MM.1S (cell line): Measurements from ENCODE around the gene SIRPA.

Experiments used
- EZH2phosphoT487 ChIP-seq: fragments of 300-600 bp; sonication (generic); IDR thresholded peaks from 2 replicates; pipeline ENCODE4 v1.6.1; 2018; ENCODE audit warnings: antibody characterized with exemption, low read length
- TF ChIP-seq, protein P1 (sequence below): fragments of 300-600 bp; sonication (generic); IDR thresholded peaks from 2 replicates; pipeline ENCODE4 v1.5.1; 2016; ENCODE audit warnings: antibody characterized with exemption, low read length, mixed read lengths

DNA sequence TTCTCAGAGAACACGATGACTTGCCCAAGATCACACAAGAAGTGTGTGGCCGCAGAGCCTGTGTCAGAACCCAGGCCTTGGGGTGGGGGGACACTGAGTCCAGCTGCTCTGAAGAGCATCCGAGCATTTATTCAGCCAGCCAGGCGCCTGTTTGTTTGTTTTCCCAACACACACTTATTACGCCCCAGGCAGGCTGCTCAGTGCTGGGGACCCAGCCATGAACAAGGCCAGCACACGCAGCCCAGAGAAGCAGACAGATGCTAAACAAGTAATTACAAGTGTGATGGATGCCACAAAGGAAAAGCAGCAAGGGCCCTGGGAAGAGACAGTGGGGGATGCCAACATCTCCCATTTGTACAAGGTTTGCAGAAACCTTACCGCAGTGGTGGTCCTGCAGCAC lies 19.4 kb upstream of the SIRPA start:
- TF ChIP-seq, protein P1, sequence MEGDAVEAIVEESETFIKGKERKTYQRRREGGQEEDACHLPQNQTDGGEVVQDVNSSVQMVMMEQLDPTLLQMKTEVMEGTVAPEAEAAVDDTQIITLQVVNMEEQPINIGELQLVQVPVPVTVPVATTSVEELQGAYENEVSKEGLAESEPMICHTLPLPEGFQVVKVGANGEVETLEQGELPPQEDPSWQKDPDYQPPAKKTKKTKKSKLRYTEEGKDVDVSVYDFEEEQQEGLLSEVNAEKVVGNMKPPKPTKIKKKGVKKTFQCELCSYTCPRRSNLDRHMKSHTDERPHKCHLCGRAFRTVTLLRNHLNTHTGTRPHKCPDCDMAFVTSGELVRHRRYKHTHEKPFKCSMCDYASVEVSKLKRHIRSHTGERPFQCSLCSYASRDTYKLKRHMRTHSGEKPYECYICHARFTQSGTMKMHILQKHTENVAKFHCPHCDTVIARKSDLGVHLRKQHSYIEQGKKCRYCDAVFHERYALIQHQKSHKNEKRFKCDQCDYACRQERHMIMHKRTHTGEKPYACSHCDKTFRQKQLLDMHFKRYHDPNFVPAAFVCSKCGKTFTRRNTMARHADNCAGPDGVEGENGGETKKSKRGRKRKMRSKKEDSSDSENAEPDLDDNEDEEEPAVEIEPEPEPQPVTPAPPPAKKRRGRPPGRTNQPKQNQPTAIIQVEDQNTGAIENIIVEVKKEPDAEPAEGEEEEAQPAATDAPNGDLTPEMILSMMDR: no peak
- no peak for TF ChIP-seq EZH2phosphoT487
